ENCODE data around the gene CISD1. TPM values are rescaled to one million over a fixed set of nuclear protein-coding genes. Genes with fewer than 3 reads are reported as not detected.
A peak's percentile ranks its signal among the peaks of the same experiment; 100 is the strongest.
"Not testable (repeated sequence)": the region's sequence is repeated elsewhere in the genome, so short reads cannot be mapped to it uniquely, and the experiment has no call there.

Gene CISD1
- polyA plus RNA-seq, 1 donor from 2014 or later: 53.0 TPM

DNA sequence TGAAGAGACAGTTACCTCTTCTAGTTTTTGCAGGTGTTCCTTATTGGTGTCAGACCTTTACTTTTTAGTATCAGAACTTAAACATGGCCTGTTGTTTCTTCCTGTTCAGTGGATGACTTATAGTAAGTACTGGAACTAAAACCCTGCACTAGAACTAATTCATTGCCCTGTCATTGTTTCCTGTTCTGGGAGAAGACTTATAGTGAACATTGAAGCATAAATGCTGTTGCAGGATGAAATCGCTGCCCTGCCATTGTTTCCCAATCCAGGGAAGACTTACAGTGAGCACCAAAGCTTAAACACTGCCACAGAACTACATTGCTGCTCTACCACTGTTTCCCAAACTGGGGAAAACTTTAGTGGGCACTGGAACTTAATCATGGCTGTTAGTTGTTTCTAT lies 14.3 kb upstream of the CISD1 start:
- H3K27me3 Mint-ChIP-seq: no peaks in the 10 kb centered on the region
- H3K9me3 Mint-ChIP-seq: peaks cover 1 to 6% (median 2%) of the 10 kb centered on the region in 3 donors

GRCh38 chr10:58256013-58256780 lies 12.8 kb upstream of the CISD1 start:
- not testable (repeated sequence) for H3K27me3 Mint-ChIP-seq, H3K27ac Mint-ChIP-seq, H3K9me3 Mint-ChIP-seq, H3K4me3 Mint-ChIP-seq
- Mint-ChIP-seq H3K36me3 (peaks cover 10% of the 10 kb centered on the region), H3K4me1 (peaks cover 9 to 26% (median 25%) of the 10 kb centered on the region in 3 donors)

More for the DNA sequence above, 14.3 kb upstream of the CISD1 start:
- Mint-ChIP-seq H3K36me3 (peaks cover 10% of the 10 kb centered on the region), H3K27ac (peak overlapping the region in 1 of 3 donors; percentile 84), H3K4me3 (no peak overlapping the region), H3K4me1 (peaks cover 3 to 22% (median 17%) of the 10 kb centered on the region in 3 donors)

- Mint-ChIP-seq H3K36me3 (peaks cover under 1% of the 10 kb centered on the region), H3K4me1 (peaks cover 17 to 31% (median 28%) of the 10 kb centered on the region in 3 donors), H3K9me3 (peaks cover 0 to 1% (median under 1%) of the 10 kb centered on the region in 3 donors), H3K4me3 (no peak overlapping the region), H3K27me3 (no peaks in the 10 kb centered on the region), H3K27ac (no peak overlapping the region)
Observed at GRCh38 chr10:58258977-58259692, 9.8 kb upstream of the CISD1 start.

GRCh38 chr10:58260334-58260733 lies 8.6 kb upstream of the CISD1 start:
- Mint-ChIP-seq H3K27ac (peak overlapping the region in 2 of 3 donors; percentile 31 to 76), H3K36me3 (no peaks in the 10 kb centered on the region)

DNA sequence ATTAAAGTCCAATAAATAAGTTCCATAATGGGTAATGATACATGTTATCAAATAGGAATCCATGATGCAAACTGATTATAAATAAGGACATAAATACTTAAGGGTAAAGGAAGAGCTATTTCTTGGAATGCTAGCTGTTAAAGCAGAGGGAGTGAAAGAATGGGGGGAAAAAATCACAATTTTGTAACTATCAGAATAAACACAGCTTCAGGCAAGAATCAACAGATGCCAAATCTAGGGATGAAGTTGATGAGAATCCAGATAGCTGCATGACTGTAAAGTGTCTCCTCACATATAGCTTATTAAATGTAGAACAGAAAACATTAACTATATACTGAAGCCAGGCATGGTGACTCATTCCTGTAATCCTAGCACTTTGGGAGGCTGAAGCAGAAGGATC lies 6.2 kb upstream of the CISD1 start:
- no peaks in the 10 kb centered on the region for H3K27me3 Mint-ChIP-seq
- H3K4me1 Mint-ChIP-seq: peaks cover 35 to 45% (median 35%) of the 10 kb centered on the region in 3 donors
- no peaks in the 10 kb centered on the region for H3K36me3 Mint-ChIP-seq
- H3K9me3 Mint-ChIP-seq: no peaks in the 10 kb centered on the region
- no peak overlapping the region for H3K27ac Mint-ChIP-seq
- no peak overlapping the region for H3K4me3 Mint-ChIP-seq

More at GRCh38 chr10:58260334-58260733, 8.6 kb upstream of the CISD1 start:
- Mint-ChIP-seq H3K4me3 (peak overlapping the region in 1 of 4 donors; percentile 13), H3K4me1 (peaks cover 24 to 38% (median 33%) of the 10 kb centered on the region in 3 donors), H3K27me3 (no peaks in the 10 kb centered on the region), H3K9me3 (no peaks in the 10 kb centered on the region)

DNA sequence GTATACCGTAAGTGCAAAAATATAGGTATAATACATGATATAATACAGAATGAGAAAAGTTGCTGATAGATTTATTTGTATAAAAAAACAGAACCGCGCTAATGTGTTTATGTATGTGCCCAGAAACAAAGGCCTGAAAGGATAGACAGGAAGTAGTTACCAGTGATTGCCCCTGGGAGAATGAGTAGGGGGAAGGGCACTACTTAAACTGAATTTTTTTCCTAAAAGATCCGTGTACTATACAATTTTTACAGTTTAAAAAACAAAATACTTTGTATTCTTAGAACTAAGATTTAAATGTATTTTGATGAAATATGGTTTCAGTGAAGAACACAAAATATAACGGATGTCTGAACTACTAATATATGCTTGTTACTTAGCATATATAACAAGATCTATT lies 4.2 kb upstream of the CISD1 start:
- Mint-ChIP-seq H3K9me3 (no peaks in the 10 kb centered on the region), H3K4me3 (peak overlapping the region in 3 of 4 donors; percentile 35 to 66 (median 50)), H3K27me3 (no peaks in the 10 kb centered on the region), H3K4me1 (peaks cover 35 to 45% (median 37%) of the 10 kb centered on the region in 3 donors), H3K36me3 (no peaks in the 10 kb centered on the region), H3K27ac (peak overlapping the region in 2 of 3 donors; percentile 18 to 79)

DNA sequence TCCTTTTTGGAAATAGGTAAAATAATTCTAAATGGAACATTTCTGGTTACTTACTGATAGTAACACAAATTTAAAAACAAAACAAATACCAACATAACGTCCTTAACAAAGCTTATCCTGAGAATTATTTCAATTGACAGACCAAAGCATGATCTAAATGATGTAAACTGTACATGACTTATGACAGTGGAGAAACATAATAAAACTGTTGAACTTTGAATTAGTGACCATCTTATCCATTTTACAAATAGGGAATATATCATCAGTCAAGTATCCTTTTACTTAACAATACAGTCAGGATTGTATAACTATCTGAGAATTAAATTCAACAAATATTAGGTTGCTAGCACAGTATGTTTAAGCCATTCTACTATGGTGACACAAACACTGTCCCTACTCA lies 3.7 kb upstream of the CISD1 start:
- Mint-ChIP-seq H3K36me3 (no peaks in the 10 kb centered on the region), H3K4me3 (peak overlapping the region in 3 of 4 donors; percentile 50 to 100 (median 66)), H3K9me3 (no peaks in the 10 kb centered on the region)

GRCh38 chr10:58266003-58266825 lies 2.7 kb upstream of the CISD1 start:
- H3K9me3 Mint-ChIP-seq: no peaks in the 10 kb centered on the region
- H3K4me1 Mint-ChIP-seq: peaks cover 25 to 41% (median 34%) of the 10 kb centered on the region in 3 donors
- peak overlapping the region; percentile 93 to 100 (median 99) for H3K4me3 Mint-ChIP-seq
- H3K27ac Mint-ChIP-seq: peak overlapping the region; percentile 96 to 100 (median 97)
- no peaks in the 10 kb centered on the region for H3K36me3 Mint-ChIP-seq
- H3K27me3 Mint-ChIP-seq: no peaks in the 10 kb centered on the region

More for the DNA sequence above, 3.7 kb upstream of the CISD1 start:
- Mint-ChIP-seq H3K4me1 (peaks cover 33 to 44% (median 33%) of the 10 kb centered on the region in 3 donors), H3K27me3 (no peaks in the 10 kb centered on the region), H3K27ac (peak overlapping the region in 2 of 3 donors; percentile 18 to 97)

GRCh38 chr10:58266826-58267712 lies 1.9 kb upstream of the CISD1 start:
- no peaks in the 10 kb centered on the region for H3K27me3 Mint-ChIP-seq
- H3K4me3 Mint-ChIP-seq: peak overlapping the region; percentile 93 to 100 (median 99)
- no peaks in the 10 kb centered on the region for H3K9me3 Mint-ChIP-seq
- H3K4me1 Mint-ChIP-seq: peaks cover 23 to 40% (median 34%) of the 10 kb centered on the region in 3 donors
- peak overlapping the region; percentile 96 to 100 (median 97) for H3K27ac Mint-ChIP-seq
- no peaks in the 10 kb centered on the region for H3K36me3 Mint-ChIP-seq

DNA sequence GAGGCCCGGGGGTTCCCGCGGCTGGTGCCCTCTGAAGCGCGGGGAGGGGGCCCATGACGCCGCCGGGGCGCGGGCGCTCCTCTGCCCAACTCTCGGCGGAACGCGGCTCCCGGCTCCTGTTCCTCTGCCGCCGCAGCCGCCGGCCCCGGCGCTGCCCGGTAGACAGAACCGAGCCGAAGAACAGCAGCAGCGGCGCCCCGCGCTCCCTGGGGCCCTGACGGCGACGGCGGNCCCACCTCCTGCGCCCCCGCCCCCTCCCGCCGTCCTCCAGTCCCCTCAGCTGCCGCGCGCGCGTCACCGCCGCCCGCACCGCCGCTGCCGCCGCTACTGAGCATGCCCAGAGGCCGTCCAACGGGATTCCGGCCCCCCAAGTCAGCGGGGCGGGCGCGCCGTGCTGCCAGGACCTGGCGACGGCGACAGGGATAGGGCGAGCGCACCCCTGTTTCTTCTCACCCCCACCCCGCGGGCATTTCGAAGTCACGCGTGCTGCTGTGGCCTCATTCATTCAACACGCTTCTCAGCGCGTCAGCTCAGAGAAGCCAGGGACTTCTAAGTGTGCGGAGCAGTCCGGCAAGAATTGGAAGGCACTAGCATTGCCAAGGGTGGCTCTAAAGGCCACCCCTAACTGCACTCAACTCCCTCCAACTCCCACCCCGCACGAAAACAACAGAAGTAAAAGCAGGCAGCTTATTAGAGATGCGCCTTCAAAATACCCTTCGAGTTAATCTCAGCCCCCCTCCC lies 1.1 kb upstream of the CISD1 start, which contains the start of gene IPMK:
Gene IPMK, minus strand, starts transcription at position 182 of the 741 bp plus-strand sequence. CDS start 283 bp downstream, outside the sequence.
- Mint-ChIP-seq H3K27me3 (no peaks in the 10 kb centered on the region), H3K9me3 (no peaks in the 10 kb centered on the region), H3K4me3 (peak within 1 kb of the TSS; percentile 93 to 100 (median 99)), H3K36me3 (no peaks in the 10 kb centered on the region), H3K27ac (peak within 1 kb of the TSS; percentile 96 to 100 (median 97)), H3K4me1 (peaks cover 17 to 36% (median 29%) of the 10 kb centered on the region in 3 donors)

GRCh38 chr10:58268454-58268945 lies 462 bp upstream of the CISD1 start:
- Mint-ChIP-seq H3K4me3 (peak overlapping the region; percentile 93 to 100 (median 99)), H3K27me3 (no peaks in the 10 kb centered on the region), H3K36me3 (peaks cover 2% of the 10 kb centered on the region), H3K27ac (peak overlapping the region; percentile 96 to 97 (median 97)), H3K4me1 (peaks cover 21 to 39% (median 27%) of the 10 kb centered on the region in 3 donors), H3K9me3 (no peaks in the 10 kb centered on the region)

DNA sequence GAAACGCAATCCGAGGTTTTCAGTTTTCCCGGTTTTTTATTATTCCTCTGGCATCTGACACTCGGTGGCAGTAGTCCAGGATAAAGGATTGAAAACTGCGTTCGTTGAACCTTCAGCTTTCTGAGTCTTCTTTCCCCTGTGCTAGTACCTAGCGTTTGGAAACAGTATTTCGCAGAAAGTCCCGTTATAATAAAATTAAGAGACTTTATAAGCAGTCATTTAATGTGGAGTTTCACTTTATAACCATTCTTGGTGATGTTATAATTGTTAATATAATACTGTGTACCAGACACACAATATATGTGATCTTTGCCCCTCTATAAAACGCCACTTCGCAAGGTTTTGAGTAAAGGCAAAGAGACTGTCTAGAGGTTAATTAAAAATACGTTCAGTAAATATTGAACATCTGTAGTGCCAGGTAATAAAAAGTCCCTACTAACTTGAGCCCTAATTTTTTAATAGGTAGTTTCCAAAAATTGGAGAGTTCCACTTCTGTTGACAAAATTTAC lies 874 bp downstream of the CISD1 start:
- Mint-ChIP-seq H3K9me3 (no peaks in the 10 kb centered on the region), H3K4me1 (peaks cover 16 to 29% (median 24%) of the 10 kb centered on the region in 3 donors), H3K27ac (peak overlapping the region in 1 of 3 donors; percentile 96), H3K27me3 (no peaks in the 10 kb centered on the region), H3K4me3 (peak overlapping the region; percentile 93 to 100 (median 99)), H3K36me3 (peaks cover 2% of the 10 kb centered on the region)

DNA sequence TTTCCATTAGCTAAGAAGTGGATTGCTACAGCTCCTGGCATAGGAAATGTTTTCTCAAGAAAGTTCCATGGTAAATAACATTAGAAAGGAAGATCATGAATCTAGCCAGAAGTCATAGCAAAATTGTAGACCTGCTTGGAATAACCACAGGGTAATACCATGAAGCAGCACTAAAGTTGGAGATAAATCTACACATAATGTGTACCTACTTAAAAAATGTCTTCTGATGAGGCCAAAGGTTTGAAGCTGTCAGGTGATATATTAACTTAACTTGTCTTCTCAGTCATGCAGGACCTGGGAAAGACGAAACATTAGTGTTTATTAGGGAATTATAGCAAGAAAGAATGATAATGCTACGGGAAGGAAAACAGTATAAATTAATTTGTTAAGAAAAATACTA lies 6.3 kb downstream of the CISD1 start:
- H3K36me3 Mint-ChIP-seq: peaks cover 2% of the 10 kb centered on the region
- no peak overlapping the region for H3K27ac Mint-ChIP-seq
- no peaks in the 10 kb centered on the region for H3K9me3 Mint-ChIP-seq
- no peak overlapping the region for H3K4me3 Mint-ChIP-seq
- H3K4me1 Mint-ChIP-seq: peaks cover 6 to 16% (median 9%) of the 10 kb centered on the region in 3 donors
- no peaks in the 10 kb centered on the region for H3K27me3 Mint-ChIP-seq

Measured in IgD-negative memory B cell (primary cell).